Prostate gland (tissue), 2 donors: Measurements from ENCODE around the gene CEP85. TPM values are rescaled to one million over a fixed set of nuclear protein-coding genes. Genes with fewer than 3 reads are reported as not detected.
"Not testable (repeated sequence)": the region's sequence is repeated elsewhere in the genome, so short reads cannot be mapped to it uniquely, and the experiment has no call there.

Experiments
- DNase-seq: peaks from one replicate; pipeline ENCODE4 v3.0.0-alpha.2; 2019; ENCODE audit warnings: low spot score
- H3K27ac ChIP-seq, 2 donors: fragments of 200-600 bp; sonication (generic); 2 replicates each; pipeline ENCODE4 v1.5.1; 2017 to 2019
- H3K27me3 ChIP-seq: fragments of 200-600 bp; sonication (generic); replicated peaks from 2 replicates; pipeline ENCODE4 v1.5.1; 2019; ENCODE audit not compliant: insufficient read depth
- H3K36me3 ChIP-seq, 2 donors: fragments of 200-600 bp; sonication (generic); 1 replicate in 1 of 2; 2 replicates in 1 of 2; pipeline versions ENCODE4 v1.5.1 to v1.8.1; 2017 to 2019
- H3K4me1 ChIP-seq: fragments of 200-600 bp; sonication (generic); replicated peaks from 2 replicates; pipeline ENCODE4 v1.5.1; 2019
- H3K4me3 ChIP-seq, 2 donors: fragments of 200-600 bp; sonication (generic); 2 replicates each; pipeline ENCODE4 v1.5.1; 2017 to 2019
- H3K9me3 ChIP-seq: fragments of 200-600 bp; sonication (generic); 2 replicates; pipeline ENCODE4 v1.5.1; 2017
- POLR2A ChIP-seq: fragments of 450-650 bp; IDR thresholded peaks from one replicate; pipeline ENCODE4 v1.6.1; 2016; ENCODE audit warnings: antibody characterized with exemption, mild to moderate bottlenecking
- POLR2AphosphoS5 ChIP-seq: sonication (generic); formaldehyde crosslinking; IDR thresholded peaks from one replicate; pipeline ENCODE4 v1.6.1; 2017; ENCODE audit warnings: antibody characterized with exemption
- WGBS: methylation state at CpG from one replicate; pipeline ENCODE4 v1.1.5; 2018; 5-methylcytosine and 5-hydroxymethylcytosine counted together
- intact Hi-C: fragments of 100-400 bp; cut with DNase I; formaldehyde crosslinking; loops from one replicate; pipeline ENCODE4 v1.14.2; 2022
- total RNA-seq, 2 donors: library from RNA; depleted of rRNA; stranded (reverse); fragments of >200 nt; gene quantifications; one replicate each; pipeline ENCODE4 v1.1.0, GENCODE V29; 2016
- TF ChIP-seq, protein P1 (sequence below), 4 experiments: fragments of 200-600 bp in 2 of 4; fragments of 450-650 bp in 2 of 4; sonication (generic) in 2 of 4; IDR thresholded peaks; 1 replicate in 3 of 4; 2 replicates in 1 of 4; pipeline ENCODE4 v1.5.1; 2016 to 2019; ENCODE audit warnings: antibody characterized with exemption in 4 of 4, mild to moderate bottlenecking in 2 of 4, moderate library complexity in 2 of 4

The CEP85 gene
- total RNA-seq, 2 donors from 2014 or later: 3.4 to 21.0 TPM

GRCh38 chr1:26224606-26225005, 9.4 kb upstream of the CEP85 start:
- Histone ChIP-seq H3K9me3 (no peaks in the 10 kb centered on the region), H3K27me3 (no peaks in the 10 kb centered on the region), H3K4me3 (no peak overlapping the region), H3K4me1 (no peaks in the 10 kb centered on the region), H3K36me3 (no peaks in the 10 kb centered on the region), H3K27ac (no peak overlapping the region)
- intact Hi-C loops: no loop called here
- TF ChIP-seq, protein P1, sequence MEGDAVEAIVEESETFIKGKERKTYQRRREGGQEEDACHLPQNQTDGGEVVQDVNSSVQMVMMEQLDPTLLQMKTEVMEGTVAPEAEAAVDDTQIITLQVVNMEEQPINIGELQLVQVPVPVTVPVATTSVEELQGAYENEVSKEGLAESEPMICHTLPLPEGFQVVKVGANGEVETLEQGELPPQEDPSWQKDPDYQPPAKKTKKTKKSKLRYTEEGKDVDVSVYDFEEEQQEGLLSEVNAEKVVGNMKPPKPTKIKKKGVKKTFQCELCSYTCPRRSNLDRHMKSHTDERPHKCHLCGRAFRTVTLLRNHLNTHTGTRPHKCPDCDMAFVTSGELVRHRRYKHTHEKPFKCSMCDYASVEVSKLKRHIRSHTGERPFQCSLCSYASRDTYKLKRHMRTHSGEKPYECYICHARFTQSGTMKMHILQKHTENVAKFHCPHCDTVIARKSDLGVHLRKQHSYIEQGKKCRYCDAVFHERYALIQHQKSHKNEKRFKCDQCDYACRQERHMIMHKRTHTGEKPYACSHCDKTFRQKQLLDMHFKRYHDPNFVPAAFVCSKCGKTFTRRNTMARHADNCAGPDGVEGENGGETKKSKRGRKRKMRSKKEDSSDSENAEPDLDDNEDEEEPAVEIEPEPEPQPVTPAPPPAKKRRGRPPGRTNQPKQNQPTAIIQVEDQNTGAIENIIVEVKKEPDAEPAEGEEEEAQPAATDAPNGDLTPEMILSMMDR (IDR thresholded peaks at IDR 0.05): no peak
- TF ChIP-seq POLR2A (no peak), POLR2AphosphoS5 (no peak)
- no peak for DNase-seq
- 84% methylated on average over 7 of the region's 7 CpGs for WGBS

GRCh38 chr1:26225033-26225831, 8.8 kb upstream of the CEP85 start:
- intact Hi-C loops: no loop called here

DNA sequence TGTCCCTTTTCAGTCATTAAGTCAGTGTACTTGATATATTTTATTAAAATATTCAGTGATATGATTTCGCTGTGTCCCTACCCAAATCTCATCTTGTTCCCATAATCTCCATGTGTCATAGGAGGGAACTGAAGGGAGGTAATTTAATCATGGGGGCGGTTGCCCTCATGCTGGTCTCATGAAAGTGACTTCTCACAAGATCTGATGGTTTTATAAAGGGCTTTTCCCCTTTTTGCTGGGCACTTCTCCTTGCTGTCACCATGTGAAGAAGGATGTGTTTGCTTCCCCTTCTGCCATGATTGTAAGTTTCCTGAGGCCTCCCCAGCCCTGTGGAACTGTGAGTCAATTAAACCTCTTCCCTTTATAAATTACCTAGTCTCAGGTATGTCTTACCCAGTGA, 3.3 kb upstream of the CEP85 start:
- not testable (repeated sequence) for H3K4me1 ChIP-seq, H3K9me3 ChIP-seq, H3K36me3 ChIP-seq, H3K27ac ChIP-seq, H3K27me3 ChIP-seq, H3K4me3 ChIP-seq, DNase-seq
- intact Hi-C loops: loop anchor here (5.0 kb wide), 1 partner anchor 47 kb away; no protein-coding TSS in a partner anchor
- WGBS: 78% methylated on average over 2 of the region's 2 CpGs

More at GRCh38 chr1:26225033-26225831, 8.8 kb upstream of the CEP85 start:
- DNase-seq: peak; percentile 14
- Histone ChIP-seq H3K9me3 (no peaks in the 10 kb centered on the region), H3K4me1 (no peaks in the 10 kb centered on the region), H3K27ac (no peak overlapping the region), H3K4me3 (peak overlapping the region; percentile 3 to 15), H3K27me3 (no peaks in the 10 kb centered on the region), H3K36me3 (no peaks in the 10 kb centered on the region)
- no peak for TF ChIP-seq POLR2A
- TF ChIP-seq, protein P1 (IDR thresholded peaks at IDR 0.05): no peak
- TF ChIP-seq POLR2AphosphoS5: no peak
- WGBS: 12% methylated on average over 47 of the region's 50 CpGs

GRCh38 chr1:26234644-26235370, 807 bp downstream of the CEP85 start:
- 3% methylated on average over 30 of the region's 30 CpGs for WGBS
- Histone ChIP-seq H3K36me3 (no peaks in the 10 kb centered on the region), H3K27me3 (no peaks in the 10 kb centered on the region), H3K4me1 (no peaks in the 10 kb centered on the region), H3K27ac (peak overlapping the region; percentile 84 to 88), H3K4me3 (peak overlapping the region; percentile 57 to 70), H3K9me3 (no peaks in the 10 kb centered on the region)
- intact Hi-C loops: loop anchor here (5.0 kb wide), 1 partner anchor 42 kb away; no protein-coding TSS in a partner anchor
- peak; percentile 20 for DNase-seq
- TF ChIP-seq, protein P1 (IDR thresholded peaks at IDR 0.05): no peak
- TF ChIP-seq POLR2A (no peak), POLR2AphosphoS5 (no peak)

DNA sequence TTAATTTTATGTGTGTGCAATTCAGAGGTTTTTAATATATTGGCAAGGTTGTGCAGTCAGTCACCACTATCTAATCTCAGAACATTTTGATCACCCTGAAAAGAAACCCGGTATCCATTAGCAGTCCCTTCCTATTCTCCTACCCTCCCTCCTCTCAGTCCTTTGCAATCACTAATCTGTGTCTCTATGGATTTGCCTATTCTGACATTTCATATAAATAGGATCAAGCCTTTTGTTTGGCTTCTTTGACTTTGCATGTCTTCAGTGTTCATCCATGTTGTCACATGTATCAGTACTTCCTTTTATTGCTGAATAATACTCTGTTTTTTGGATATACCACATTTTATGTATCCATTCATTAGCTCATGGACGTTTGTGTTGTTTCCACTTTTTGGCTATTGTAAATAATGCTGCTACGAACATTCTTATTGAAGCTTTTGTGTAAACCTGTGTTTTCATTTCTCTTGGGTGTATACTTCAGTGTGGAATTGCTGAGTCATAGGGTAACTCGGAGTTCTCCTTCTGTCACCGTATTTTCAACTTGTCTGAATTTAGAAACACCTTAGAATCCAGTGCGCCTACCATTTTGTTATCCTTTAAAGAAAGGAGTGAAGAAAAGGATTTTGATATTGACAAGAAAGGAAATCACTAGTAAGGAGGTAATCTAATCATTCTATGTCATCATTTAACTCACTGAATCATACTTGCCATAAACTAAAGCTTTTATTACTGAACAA, 3.4 kb downstream of the CEP85 start:
- no peak for DNase-seq
- intact Hi-C loops: no loop called here
- Histone ChIP-seq H3K4me3 (no peak overlapping the region), H3K4me1 (no peaks in the 10 kb centered on the region), H3K36me3 (no peaks in the 10 kb centered on the region), H3K27me3 (no peaks in the 10 kb centered on the region), H3K9me3 (no peaks in the 10 kb centered on the region), H3K27ac (no peak overlapping the region)
- WGBS: 81% methylated on average over 6 of the region's 6 CpGs
- TF ChIP-seq POLR2AphosphoS5 (no peak), POLR2A (no peak)
- TF ChIP-seq, protein P1 (IDR thresholded peaks at IDR 0.05): no peak
